Measurements from ENCODE around the gene HOXA1. TPM values are rescaled to one million over a fixed set of nuclear protein-coding genes. Genes with fewer than 3 reads are reported as not detected.
A peak's percentile ranks its signal among the peaks of the same experiment; 100 is the strongest.
"Not testable (repeated sequence)": the region's sequence is repeated elsewhere in the genome, so short reads cannot be mapped to it uniquely, and the experiment has no call there.

HOXA1 gene
- total and polyA plus RNA-seq, 9 donors: 0.42 to 1.2 (median 0.91) TPM

DNA sequence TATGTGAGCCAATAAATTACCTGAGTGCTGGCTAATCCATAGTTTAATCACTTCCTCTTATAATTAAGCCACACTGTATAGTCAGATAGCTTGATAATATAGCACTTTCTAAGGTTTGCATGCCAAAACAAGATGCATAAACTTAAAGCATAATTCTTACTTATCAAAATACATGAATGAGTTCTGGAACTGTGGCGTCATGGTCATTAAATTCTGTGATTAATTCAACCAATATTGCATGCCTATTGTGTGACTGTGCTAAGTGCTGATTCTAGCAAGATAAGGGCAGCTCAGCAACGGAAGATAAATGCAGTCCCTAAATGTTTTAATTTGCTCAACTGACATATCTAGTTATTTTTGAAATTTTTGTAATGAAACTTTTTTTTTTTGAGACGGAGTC is 29.7 kb downstream of the HOXA1 start:
- H3K4me3 ChIP-seq (ENCODE audit: low read length): no peak overlapping the region
- no peaks in the 10 kb centered on the region for H3K9me3 ChIP-seq (replicated peaks; ENCODE audit: control insufficient read depth, low read depth, low read length)
- no peaks in the 10 kb centered on the region for H3K36me3 ChIP-seq (ENCODE audit: control insufficient read depth, insufficient read depth, low read length)
- no peaks in the 10 kb centered on the region for H3K27me3 ChIP-seq (ENCODE audit: control insufficient read depth, insufficient read depth, low read length)
- H3K27ac ChIP-seq (ENCODE audit: low read length): no peak overlapping the region
- H3K4me1 ChIP-seq (ENCODE audit: control insufficient read depth, insufficient read depth, low read length): no peaks in the 10 kb centered on the region
- WGBS (ENCODE audit: insufficient coverage): no CpG with 5 or more reads among the region's 3 CpGs
- DNase-seq: no peak

DNA sequence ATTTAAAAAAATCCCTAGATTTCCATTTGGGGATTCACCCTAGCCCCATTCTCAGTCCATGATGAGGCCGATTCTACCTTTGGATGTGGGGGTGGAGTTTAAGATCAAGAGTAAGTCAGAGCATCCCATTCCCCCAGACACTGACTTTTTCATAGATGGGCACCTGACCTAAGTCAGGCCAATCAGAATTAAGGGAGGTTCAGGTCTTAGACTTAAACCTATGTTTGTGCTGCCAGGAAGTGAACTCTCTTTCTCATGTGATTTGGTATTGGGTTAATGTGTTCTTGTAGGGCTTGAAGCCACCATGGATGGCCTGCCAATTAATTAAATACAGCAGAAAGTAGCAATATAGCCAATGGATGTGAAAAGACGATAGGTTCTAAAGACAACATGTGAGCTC is 30.1 kb downstream of the HOXA1 start:
- no peak overlapping the region for H3K27ac ChIP-seq (ENCODE audit: low read length)
- H3K36me3 ChIP-seq (ENCODE audit: control insufficient read depth, insufficient read depth, low read length): no peaks in the 10 kb centered on the region
- no CpG with 5 or more reads among the region's 2 CpGs for WGBS (ENCODE audit: insufficient coverage)
- no peak for DNase-seq
- H3K4me3 ChIP-seq (ENCODE audit: low read length): no peak overlapping the region
- no peaks in the 10 kb centered on the region for H3K27me3 ChIP-seq (ENCODE audit: control insufficient read depth, insufficient read depth, low read length)
- H3K4me1 ChIP-seq (ENCODE audit: control insufficient read depth, insufficient read depth, low read length): no peaks in the 10 kb centered on the region
- no peaks in the 10 kb centered on the region for H3K9me3 ChIP-seq (replicated peaks; ENCODE audit: control insufficient read depth, low read depth, low read length)

DNA sequence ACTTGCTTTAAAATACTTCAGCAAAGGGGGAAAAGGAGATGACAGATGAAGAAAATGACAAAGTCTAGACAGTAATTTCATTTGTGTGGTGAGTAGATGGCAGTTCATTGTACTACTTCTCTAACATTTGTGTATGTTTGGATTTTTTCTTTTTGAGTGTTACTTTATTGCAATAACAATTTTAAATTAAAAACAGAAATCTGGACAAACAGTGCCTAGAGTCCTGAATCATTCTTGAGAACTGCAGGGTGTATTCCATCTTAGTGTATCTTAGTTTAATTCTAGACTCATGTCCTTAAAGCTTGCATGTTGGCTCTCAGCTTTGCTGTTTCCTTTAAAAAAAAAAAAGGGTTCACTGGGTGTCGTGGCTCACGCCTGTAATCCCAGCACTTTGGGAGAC is 31.1 kb downstream of the HOXA1 start:
- DNase-seq: peak; percentile 37
- whole genome bisulfite sequencing (ENCODE audit: insufficient coverage): 52% methylated on average over 2 of the region's 2 CpGs
- Histone ChIP-seq H3K36me3 (ENCODE audit: control insufficient read depth, insufficient read depth, low read length) (no peaks in the 10 kb centered on the region), H3K4me1 (ENCODE audit: control insufficient read depth, insufficient read depth, low read length) (no peaks in the 10 kb centered on the region), H3K27me3 (ENCODE audit: control insufficient read depth, insufficient read depth, low read length) (no peaks in the 10 kb centered on the region), H3K9me3 (replicated peaks; ENCODE audit: control insufficient read depth, low read depth, low read length) (no peaks in the 10 kb centered on the region), H3K27ac (ENCODE audit: low read length) (peak overlapping the region; percentile 20), H3K4me3 (ENCODE audit: low read length) (no peak overlapping the region)

DNA sequence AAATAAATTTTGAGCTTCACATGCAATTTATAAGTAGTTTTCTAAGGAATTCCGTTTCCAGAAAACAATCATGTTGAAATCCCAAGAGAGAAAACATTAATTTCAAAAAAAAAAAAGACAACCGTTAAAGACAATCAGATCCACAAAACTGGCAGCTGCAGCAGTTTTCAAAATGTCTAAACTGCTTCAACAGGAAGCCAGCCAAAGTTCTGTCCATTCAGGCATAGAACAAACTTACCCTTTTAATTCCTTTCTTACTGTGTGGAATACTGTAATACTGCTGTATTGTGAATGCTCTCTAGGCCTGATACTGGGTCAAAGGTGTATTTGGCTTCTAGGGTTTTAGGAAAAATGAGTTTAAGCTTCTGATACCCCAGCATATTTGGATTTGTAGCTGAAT is 31.6 kb downstream of the HOXA1 start:
- Histone ChIP-seq H3K27ac (ENCODE audit: low read length) (peak overlapping the region; percentile 20), H3K36me3 (ENCODE audit: control insufficient read depth, insufficient read depth, low read length) (no peaks in the 10 kb centered on the region), H3K27me3 (ENCODE audit: control insufficient read depth, insufficient read depth, low read length) (no peaks in the 10 kb centered on the region), H3K9me3 (replicated peaks; ENCODE audit: control insufficient read depth, low read depth, low read length) (no peaks in the 10 kb centered on the region), H3K4me3 (ENCODE audit: low read length) (no peak overlapping the region), H3K4me1 (ENCODE audit: control insufficient read depth, insufficient read depth, low read length) (no peaks in the 10 kb centered on the region)
- DNase-seq: peak; percentile 92
- WGBS (ENCODE audit: insufficient coverage): no CpG with 5 or more reads among the region's 2 CpGs

DNA sequence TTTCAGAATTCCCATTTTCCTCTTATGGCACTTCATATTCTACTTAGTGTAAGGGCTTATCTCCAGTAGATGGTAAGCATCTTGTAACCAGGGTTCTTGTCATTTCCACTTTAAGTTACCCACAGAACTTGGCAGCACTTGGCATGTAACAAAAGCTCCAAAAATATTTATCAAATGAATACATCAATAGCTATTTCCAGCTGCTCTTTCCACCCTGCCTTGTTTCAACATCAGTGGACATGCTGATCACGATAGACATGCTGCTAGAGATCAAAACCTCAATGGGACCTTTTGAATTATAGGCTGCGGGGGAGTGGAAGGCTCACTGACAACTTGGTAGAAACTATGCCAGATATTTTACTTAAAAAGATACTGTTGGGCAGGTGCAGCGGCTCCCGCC is 32.9 kb downstream of the HOXA1 start:
- WGBS (ENCODE audit: insufficient coverage): 90% methylated on average over 4 of the region's 4 CpGs
- Histone ChIP-seq H3K36me3 (ENCODE audit: control insufficient read depth, insufficient read depth, low read length) (no peaks in the 10 kb centered on the region), H3K4me3 (ENCODE audit: low read length) (no peak overlapping the region), H3K27me3 (ENCODE audit: control insufficient read depth, insufficient read depth, low read length) (no peaks in the 10 kb centered on the region), H3K4me1 (ENCODE audit: control insufficient read depth, insufficient read depth, low read length) (no peaks in the 10 kb centered on the region), H3K27ac (ENCODE audit: low read length) (no peak overlapping the region), H3K9me3 (replicated peaks; ENCODE audit: control insufficient read depth, low read depth, low read length) (no peaks in the 10 kb centered on the region)
- no peak for DNase-seq

DNA sequence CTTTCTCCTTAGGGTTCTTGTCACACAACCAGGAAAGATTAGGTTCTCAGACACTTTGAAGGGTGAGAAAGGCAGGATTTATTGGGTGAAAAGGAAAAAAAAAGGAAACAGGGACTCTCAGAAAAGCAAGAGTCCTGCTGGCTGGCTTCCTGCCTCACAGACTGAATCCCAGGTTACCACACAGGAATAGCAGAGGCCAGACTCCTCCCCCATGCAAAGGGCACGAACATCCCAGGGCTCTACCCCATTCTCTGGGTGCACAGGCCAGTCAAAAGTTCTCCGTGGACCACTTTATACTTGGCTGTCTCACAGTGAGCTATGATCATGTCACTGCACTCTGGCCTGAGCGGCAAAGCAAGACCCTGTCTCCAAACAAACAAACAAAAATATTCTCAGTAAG is 42.6 kb downstream of the HOXA1 start:
- H3K36me3 ChIP-seq (ENCODE audit: control insufficient read depth, insufficient read depth, low read length): no peaks in the 10 kb centered on the region
- H3K27me3 ChIP-seq (ENCODE audit: control insufficient read depth, insufficient read depth, low read length): no peaks in the 10 kb centered on the region
- no peak for DNase-seq
- WGBS (ENCODE audit: insufficient coverage): 27% methylated on average over 2 of the region's 3 CpGs
- no peak overlapping the region for H3K4me3 ChIP-seq (ENCODE audit: low read length)
- H3K9me3 ChIP-seq (replicated peaks; ENCODE audit: control insufficient read depth, low read depth, low read length): no peaks in the 10 kb centered on the region
- H3K27ac ChIP-seq (ENCODE audit: low read length): no peak overlapping the region
- H3K4me1 ChIP-seq (ENCODE audit: control insufficient read depth, insufficient read depth, low read length): no peaks in the 10 kb centered on the region

DNA sequence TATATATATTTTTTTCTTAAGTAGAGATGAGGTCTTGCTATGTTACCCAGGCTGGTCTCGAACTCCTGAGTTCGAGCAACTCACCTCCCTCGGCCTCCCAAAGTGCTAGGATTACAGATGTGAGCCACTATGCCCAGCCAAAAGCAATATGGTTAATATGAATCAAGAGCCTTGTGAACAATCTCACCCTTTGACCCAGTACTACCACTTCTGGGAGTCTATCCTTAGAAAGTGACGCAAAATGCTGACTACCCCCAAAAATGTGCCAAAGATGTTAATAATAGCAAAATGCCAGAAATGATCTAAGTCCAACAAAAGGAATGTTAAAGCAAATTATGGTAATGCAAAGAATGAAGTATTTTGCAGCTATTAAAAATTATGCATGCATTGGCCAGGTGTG is 44.3 kb downstream of the HOXA1 start:
- 95% methylated on average over 3 of the region's 4 CpGs for WGBS (ENCODE audit: insufficient coverage)
- no peaks in the 10 kb centered on the region for H3K36me3 ChIP-seq (ENCODE audit: control insufficient read depth, insufficient read depth, low read length)
- DNase-seq: no peak
- no peak overlapping the region for H3K4me3 ChIP-seq (ENCODE audit: low read length)
- H3K27ac ChIP-seq (ENCODE audit: low read length): no peak overlapping the region
- no peaks in the 10 kb centered on the region for H3K27me3 ChIP-seq (ENCODE audit: control insufficient read depth, insufficient read depth, low read length)
- no peaks in the 10 kb centered on the region for H3K9me3 ChIP-seq (replicated peaks; ENCODE audit: control insufficient read depth, low read depth, low read length)
- no peaks in the 10 kb centered on the region for H3K4me1 ChIP-seq (ENCODE audit: control insufficient read depth, insufficient read depth, low read length)

DNA sequence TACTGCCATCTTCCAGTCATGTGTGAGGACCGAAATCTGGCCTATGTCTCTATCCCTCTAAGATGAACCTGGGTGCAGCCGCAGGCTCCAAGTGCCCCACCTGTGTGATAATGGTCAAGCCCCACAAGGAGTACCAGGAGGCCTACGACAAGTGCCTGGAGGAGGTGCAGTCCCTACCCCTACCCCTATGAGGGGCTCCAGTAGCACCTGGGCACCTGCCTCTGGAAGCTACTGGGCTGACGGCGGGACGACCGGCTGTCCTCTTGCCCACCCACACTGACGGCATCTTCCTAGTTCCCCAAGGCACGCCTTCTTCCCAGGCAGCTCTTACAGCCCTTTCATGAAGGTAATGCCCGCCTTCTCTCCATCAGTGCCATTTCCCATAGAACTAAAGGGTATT is 47.4 kb downstream of the HOXA1 start:
- Histone ChIP-seq H3K9me3 (replicated peaks; ENCODE audit: control insufficient read depth, low read depth, low read length) (no peaks in the 10 kb centered on the region), H3K27ac (ENCODE audit: low read length) (no peak overlapping the region), H3K27me3 (ENCODE audit: control insufficient read depth, insufficient read depth, low read length) (no peaks in the 10 kb centered on the region), H3K4me3 (ENCODE audit: low read length) (no peak overlapping the region), H3K36me3 (ENCODE audit: control insufficient read depth, insufficient read depth, low read length) (no peaks in the 10 kb centered on the region), H3K4me1 (ENCODE audit: control insufficient read depth, insufficient read depth, low read length) (no peaks in the 10 kb centered on the region)
- WGBS (ENCODE audit: insufficient coverage): 100% methylated on average over 3 of the region's 10 CpGs
- DNase-seq: no peak

DNA sequence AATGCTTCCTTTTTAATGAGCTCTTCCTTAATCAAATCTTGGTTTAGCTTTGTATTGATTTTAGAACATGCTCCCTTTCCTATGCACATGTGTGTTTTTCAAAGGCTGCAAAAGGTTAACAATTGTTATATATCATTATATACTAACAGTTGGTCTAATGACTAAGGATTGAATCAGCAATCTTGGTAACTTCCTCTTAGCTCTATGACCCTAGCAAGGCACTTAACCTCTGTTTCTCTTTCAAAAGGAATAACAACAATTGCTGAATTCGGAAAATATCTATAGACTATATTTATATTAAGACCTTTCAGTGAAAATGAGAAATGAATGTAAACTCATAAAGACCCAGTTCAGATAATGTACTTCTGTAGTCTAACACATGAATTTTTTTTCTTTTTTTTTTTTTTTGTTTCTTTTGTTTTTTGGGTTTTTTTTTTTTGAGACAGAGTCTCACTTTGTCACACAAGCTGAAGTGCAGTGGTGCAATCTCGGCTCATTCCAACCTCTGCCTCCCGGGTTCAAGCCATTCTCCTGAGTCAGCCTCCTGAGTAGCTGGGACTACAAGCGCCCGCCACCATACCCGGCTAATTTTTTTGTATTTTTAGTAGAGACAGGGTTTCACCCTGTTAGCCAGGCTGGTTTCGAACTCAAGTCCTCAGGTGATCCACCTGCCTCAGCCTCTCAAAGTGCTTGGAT is 48.8 kb downstream of the HOXA1 start:
- peak; percentile 20 for DNase-seq
- 93% methylated on average over 3 of the region's 7 CpGs for WGBS (ENCODE audit: insufficient coverage)
- no peak overlapping the region for H3K27ac ChIP-seq (ENCODE audit: low read length)
- H3K27me3 ChIP-seq (ENCODE audit: control insufficient read depth, insufficient read depth, low read length): no peaks in the 10 kb centered on the region
- H3K9me3 ChIP-seq (replicated peaks; ENCODE audit: control insufficient read depth, low read depth, low read length): no peaks in the 10 kb centered on the region
- H3K36me3 ChIP-seq (ENCODE audit: control insufficient read depth, insufficient read depth, low read length): no peaks in the 10 kb centered on the region
- no peak overlapping the region for H3K4me3 ChIP-seq (ENCODE audit: low read length)
- H3K4me1 ChIP-seq (ENCODE audit: control insufficient read depth, insufficient read depth, low read length): no peaks in the 10 kb centered on the region

DNA sequence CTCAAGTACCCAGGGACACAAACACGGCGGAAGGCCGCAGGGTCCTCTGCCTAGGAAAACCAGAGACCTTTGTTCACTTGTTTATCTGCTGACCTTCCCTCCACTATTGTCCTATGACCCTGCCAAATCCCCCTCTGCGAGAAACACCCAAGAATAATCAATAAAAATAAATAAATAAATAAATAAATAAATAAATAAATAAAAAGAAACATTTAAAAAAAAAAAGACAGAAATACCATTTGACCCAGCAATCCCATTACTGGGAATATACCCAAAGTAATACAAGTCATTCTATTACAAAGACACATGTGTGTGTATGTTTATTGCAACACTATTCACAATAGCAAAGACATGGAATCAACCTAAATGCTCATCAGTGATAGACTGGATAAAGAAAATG is 49.8 kb downstream of the HOXA1 start:
- H3K27ac ChIP-seq (ENCODE audit: low read length); DNase-seq; H3K4me1 ChIP-seq (ENCODE audit: control insufficient read depth, insufficient read depth, low read length); H3K27me3 ChIP-seq (ENCODE audit: control insufficient read depth, insufficient read depth, low read length); H3K9me3 ChIP-seq (replicated peaks; ENCODE audit: control insufficient read depth, low read depth, low read length); H3K4me3 ChIP-seq (ENCODE audit: low read length); H3K36me3 ChIP-seq (ENCODE audit: control insufficient read depth, insufficient read depth, low read length): not testable (repeated sequence)
- no CpG with 5 or more reads among the region's 4 CpGs for WGBS (ENCODE audit: insufficient coverage)

DNA sequence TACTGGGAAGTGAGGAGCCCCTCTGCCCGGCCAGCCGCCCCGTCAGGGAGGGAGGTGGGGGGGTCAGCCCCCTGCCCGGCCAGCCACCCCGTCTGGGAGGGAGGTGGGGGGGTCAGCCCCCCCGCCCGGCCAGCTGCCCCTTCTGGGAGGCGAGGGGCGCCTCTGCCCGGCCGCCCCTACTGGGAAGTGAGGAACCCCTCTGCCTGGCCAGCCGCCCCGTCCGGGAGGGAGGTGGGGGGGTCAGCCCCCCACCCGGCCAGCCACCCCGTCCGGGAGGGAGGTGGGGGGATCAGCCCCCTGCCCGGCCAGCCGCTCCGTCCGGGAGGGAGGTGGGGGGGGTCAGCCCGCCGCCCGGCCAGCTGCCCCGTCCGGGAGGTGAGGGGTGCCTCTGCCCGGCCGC is 50.7 kb downstream of the HOXA1 start:
- DNase-seq; H3K9me3 ChIP-seq (replicated peaks; ENCODE audit: control insufficient read depth, low read depth, low read length); H3K36me3 ChIP-seq (ENCODE audit: control insufficient read depth, insufficient read depth, low read length); H3K27me3 ChIP-seq (ENCODE audit: control insufficient read depth, insufficient read depth, low read length); H3K27ac ChIP-seq (ENCODE audit: low read length); H3K4me3 ChIP-seq (ENCODE audit: low read length); H3K4me1 ChIP-seq (ENCODE audit: control insufficient read depth, insufficient read depth, low read length): not testable (repeated sequence)
- no CpG with 5 or more reads among the region's 28 CpGs for WGBS (ENCODE audit: insufficient coverage)

Measured in muscle of leg (tissue), 11 donors.